Vagina (tissue), 2 donors: ENCODE results near the gene SMS.

Experiments
- CTCF ChIP-seq, 3 experiments: fragments of 450-650 bp in 2 of 3; fragments of 200-600 bp in 1 of 3; sonication (generic) in 1 of 3; IDR thresholded peaks; one replicate each; pipeline ENCODE4 v1.5.1; 2017 to 2019; ENCODE audit warnings: antibody characterized with exemption in 3 of 3, mild to moderate bottlenecking in 2 of 3, moderate library complexity in 2 of 3
- POLR2A ChIP-seq, 2 donors: fragments of 450-650 bp; IDR thresholded peaks; one replicate each; pipeline ENCODE4 v1.6.1; 2017; ENCODE audit warnings: antibody characterized with exemption in 2 of 2, mild to moderate bottlenecking in 2 of 2, moderate library complexity in 2 of 2

- TF ChIP-seq POLR2A (IDR thresholded peaks at IDR 0.05) = no peak
- TF ChIP-seq CTCF (IDR thresholded peaks at IDR 0.05) = no peak
Observed at GRCh38 chrX:21905313-21905712, 35.2 kb upstream of the SMS start.
